AML-193 (cell line): Measurements from ENCODE around the gene TNFSF9.
"Not testable (repeated sequence)": the region's sequence is repeated elsewhere in the genome, so short reads cannot be mapped to it uniquely, and the experiment has no call there.

Experiments
- DNase-seq, 2 experiments: peaks; one replicate each; lab custom pipeline; 2025; lab: John Stamatoyannopoulos, UW

TNFSF9 gene

DNA sequence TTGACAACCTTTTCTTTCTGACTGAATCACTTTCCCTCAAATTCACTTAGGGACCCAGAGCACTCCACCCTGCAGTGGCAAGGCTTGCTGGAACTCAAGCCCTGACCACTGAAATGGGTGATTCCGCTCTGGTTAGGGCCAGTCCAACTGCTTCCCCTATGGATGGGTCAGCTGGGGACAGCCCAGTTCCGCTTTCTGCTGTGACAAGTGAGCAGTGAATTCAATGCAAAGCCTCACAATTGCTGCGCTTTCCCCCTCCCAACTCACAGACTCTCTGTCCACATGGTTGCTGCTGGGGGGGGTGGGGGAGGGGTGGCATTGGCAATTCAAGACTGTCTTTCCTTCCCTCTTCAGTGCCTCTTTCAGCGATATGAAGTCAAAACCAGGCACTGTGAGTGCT, 41.4 kb downstream of the TNFSF9 start:
- DNase-seq, result peak; percentile 82 to 83

- no peak for DNase-seq
These were observed 42.5 kb downstream of the TNFSF9 start for GRCh38 chr19:6573350-6573749.

- DNase-seq, result no peak
These were observed 46.1 kb downstream of the TNFSF9 start for GRCh38 chr19:6576869-6577475.

GRCh38 chr19:6577476-6578125, 46.8 kb downstream of the TNFSF9 start:
- DNase-seq, result no peak

- no peak for DNase-seq
These were observed 48.8 kb downstream of the TNFSF9 start for GRCh38 chr19:6579450-6580178.

GRCh38 chr19:6580313-6580712, 49.5 kb downstream of the TNFSF9 start:
- DNase-seq, result no peak

GRCh38 chr19:6582515-6583484, 52.0 kb downstream of the TNFSF9 start:
- DNase-seq, result not testable (repeated sequence)
